ENCODE measurements around the gene NLRC5. TPM values are rescaled to one million over a fixed set of nuclear protein-coding genes. Genes with fewer than 3 reads are reported as not detected.
"Not testable (repeated sequence)": the region's sequence is repeated elsewhere in the genome, so short reads cannot be mapped to it uniquely, and the experiment has no call there.

NLRC5 gene
- total and polyA plus RNA-seq, 2 donors (not counting 3 experiments of a cell fraction or from before 2014, with no cell fraction given), result 7.4 to 26.3 TPM

DNA sequence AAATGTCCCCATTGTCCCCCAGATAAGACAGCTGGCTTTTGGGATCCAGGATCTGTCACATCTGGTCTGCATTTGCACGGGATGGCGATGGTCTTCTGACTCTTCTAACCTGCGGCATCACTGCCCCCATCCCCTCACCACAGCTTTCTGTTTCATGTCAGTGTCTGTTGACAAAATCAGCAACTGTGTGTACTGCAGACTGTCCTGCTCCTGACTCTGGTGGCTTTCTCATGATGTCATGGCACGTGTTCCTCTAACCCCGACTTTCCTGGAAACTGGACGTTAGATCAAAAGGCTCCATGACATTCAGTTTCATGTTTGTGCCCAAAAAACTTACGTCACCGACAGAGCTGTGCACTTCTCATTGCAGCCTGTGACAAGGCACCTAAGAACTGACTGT, 73.0 kb downstream of the NLRC5 start:
- no peaks in the 10 kb centered on the region for H3K9me3 ChIP-seq (replicated peaks; ENCODE audit: control insufficient read depth, insufficient read depth, low read length)
- no peaks in the 10 kb centered on the region for H4K20me1 ChIP-seq (replicated peaks; ENCODE audit: control insufficient read depth, extremely low read depth, insufficient read depth, low read length)
- no peak overlapping the region for H3K4me3 ChIP-seq (replicated peaks in 1 of 3; ENCODE audit: insufficient read depth in 1 of 3, low read depth in 1 of 3, low read length in 3 of 3)
- no peaks in the 10 kb centered on the region for H3K9me1 ChIP-seq (replicated peaks; ENCODE audit: control insufficient read depth, extremely low read depth, insufficient read depth, low read length)
- dilution Hi-C loops (cut with MboI; ENCODE audit: extremely low pct_ligation_motif_present, low sequenced_read_pairs) (no loop called here), intact Hi-C loops (cut with micrococcal nuclease) (no loop called here)
- no peaks in the 10 kb centered on the region for H3K4me1 ChIP-seq (ENCODE audit: control insufficient read depth, extremely low read depth, insufficient read depth, low read length)
- H3K79me2 ChIP-seq (ENCODE audit: control insufficient read depth, insufficient read depth, low read length), result no peaks in the 10 kb centered on the region
- no peak overlapping the region for H3K4me2 ChIP-seq (ENCODE audit: insufficient read depth, low read length)
- no peaks in the 10 kb centered on the region for H3K27me3 ChIP-seq (ENCODE audit: control insufficient read depth in 2 of 2, insufficient read depth in 2 of 2, low read length in 2 of 2)
- no peak overlapping the region for H2AFZ ChIP-seq (ENCODE audit: low read depth, low read length)
- H3K36me3 ChIP-seq (ENCODE audit: control insufficient read depth in 2 of 2, extremely low read depth in 1 of 2, insufficient read depth in 2 of 2, low read length in 2 of 2), result no peaks in the 10 kb centered on the region
- DNase-seq (ENCODE audit: low read depth, low spot score) (no peak), FAIRE-seq (no peak)
- ChIA-PET CTCF (interaction anchor here (1.8 kb wide), 2 partner anchors 15 to 16 kb away, joined by 4 to 8 read pairs; no protein-coding TSS in a partner anchor), POLR2A (no interaction called here)
- H3K27ac ChIP-seq (ENCODE audit: insufficient read depth, low read depth, low read length), result no peak overlapping the region
- TF ChIP-seq FOS (IDR thresholded peaks at IDR 0.05; ENCODE audit: borderline replicate concordance, insufficient read depth, low read length) (no peak), POLR2AphosphoS5 (IDR thresholded peaks at IDR 0.05; ENCODE audit: insufficient read depth, low read depth, low read length) (no peak), MAX (IDR thresholded peaks at IDR 0.05; ENCODE audit: insufficient read depth, insufficient read length) (no peak), GATA2 (IDR thresholded peaks at IDR 0.05; ENCODE audit: insufficient read depth, insufficient read length, low read depth, low read length) (no peak), POLR2A (IDR thresholded peaks at IDR 0.05; ENCODE audit: low read depth, low read length) (no peak), MYC (IDR thresholded peaks at IDR 0.05; ENCODE audit: low read depth, low read length) (no peak), JUN (IDR thresholded peaks at IDR 0.05; ENCODE audit: borderline replicate concordance, insufficient read depth, insufficient read length, low read depth) (no peak), EZH2 (IDR thresholded peaks at IDR 0.05; ENCODE audit: borderline replicate concordance, low read depth, low read length, severe bottlenecking) (no peak)
- TF ChIP-seq, protein P1, sequence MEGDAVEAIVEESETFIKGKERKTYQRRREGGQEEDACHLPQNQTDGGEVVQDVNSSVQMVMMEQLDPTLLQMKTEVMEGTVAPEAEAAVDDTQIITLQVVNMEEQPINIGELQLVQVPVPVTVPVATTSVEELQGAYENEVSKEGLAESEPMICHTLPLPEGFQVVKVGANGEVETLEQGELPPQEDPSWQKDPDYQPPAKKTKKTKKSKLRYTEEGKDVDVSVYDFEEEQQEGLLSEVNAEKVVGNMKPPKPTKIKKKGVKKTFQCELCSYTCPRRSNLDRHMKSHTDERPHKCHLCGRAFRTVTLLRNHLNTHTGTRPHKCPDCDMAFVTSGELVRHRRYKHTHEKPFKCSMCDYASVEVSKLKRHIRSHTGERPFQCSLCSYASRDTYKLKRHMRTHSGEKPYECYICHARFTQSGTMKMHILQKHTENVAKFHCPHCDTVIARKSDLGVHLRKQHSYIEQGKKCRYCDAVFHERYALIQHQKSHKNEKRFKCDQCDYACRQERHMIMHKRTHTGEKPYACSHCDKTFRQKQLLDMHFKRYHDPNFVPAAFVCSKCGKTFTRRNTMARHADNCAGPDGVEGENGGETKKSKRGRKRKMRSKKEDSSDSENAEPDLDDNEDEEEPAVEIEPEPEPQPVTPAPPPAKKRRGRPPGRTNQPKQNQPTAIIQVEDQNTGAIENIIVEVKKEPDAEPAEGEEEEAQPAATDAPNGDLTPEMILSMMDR (IDR thresholded peaks at IDR 0.05; ENCODE audit: extremely low read depth in 1 of 2, insufficient read depth in 1 of 2, low read depth in 1 of 2, low read length in 2 of 2), result no peak
- no peak overlapping the region for H3K9ac ChIP-seq (replicated peaks; ENCODE audit: extremely low read depth, insufficient read depth, low read length)
- BruUV-seq (replicated peaks), result no TSS peak

- CTCF ChIA-PET, result not testable (repeated sequence)
Measured at GRCh38 chr16:57063189-57063588, 73.8 kb downstream of the NLRC5 start.

More at GRCh38 chr16:57063189-57063588, 73.8 kb downstream of the NLRC5 start:
- H3K27me3 ChIP-seq (ENCODE audit: control insufficient read depth in 2 of 2, insufficient read depth in 2 of 2, low read length in 2 of 2); dilution Hi-C loops (cut with MboI; ENCODE audit: extremely low pct_ligation_motif_present, low sequenced_read_pairs); H3K9me1 ChIP-seq (replicated peaks; ENCODE audit: control insufficient read depth, extremely low read depth, insufficient read depth, low read length); DNase-seq (ENCODE audit: low read depth, low spot score); H3K36me3 ChIP-seq (ENCODE audit: control insufficient read depth in 2 of 2, extremely low read depth in 1 of 2, insufficient read depth in 2 of 2, low read length in 2 of 2); H3K79me2 ChIP-seq (ENCODE audit: control insufficient read depth, insufficient read depth, low read length); H3K4me1 ChIP-seq (ENCODE audit: control insufficient read depth, extremely low read depth, insufficient read depth, low read length); H3K4me3 ChIP-seq (replicated peaks in 1 of 3; ENCODE audit: insufficient read depth in 1 of 3, low read depth in 1 of 3, low read length in 3 of 3); H3K9ac ChIP-seq (replicated peaks; ENCODE audit: extremely low read depth, insufficient read depth, low read length); POLR2A ChIA-PET; intact Hi-C loops (cut with micrococcal nuclease); H3K9me3 ChIP-seq (replicated peaks; ENCODE audit: control insufficient read depth, insufficient read depth, low read length); BruUV-seq (replicated peaks); FAIRE-seq; H3K4me2 ChIP-seq (ENCODE audit: insufficient read depth, low read length); H2AFZ ChIP-seq (ENCODE audit: low read depth, low read length); H3K27ac ChIP-seq (ENCODE audit: insufficient read depth, low read depth, low read length); H4K20me1 ChIP-seq (replicated peaks; ENCODE audit: control insufficient read depth, extremely low read depth, insufficient read depth, low read length): not testable (repeated sequence)

All from endothelial cell of umbilical vein (primary cell).